Fibroblast of skin of right quadriceps (primary cell): Measurements from ENCODE around the gene CSF2RB.
"Not testable (repeated sequence)": the region's sequence is repeated elsewhere in the genome, so short reads cannot be mapped to it uniquely, and the experiment has no call there.

ENCODE experiments used
- DNase-seq: peaks from one replicate; pipeline ENCODE4 v3.0.0-alpha.2; 2013

CSF2RB gene

GRCh38 chr22:36977401-36977861 is 64.0 kb downstream of the CSF2RB start:
- peak; percentile 31 for DNase-seq

GRCh38 chr22:36977947-36978660 is 64.7 kb downstream of the CSF2RB start:
- peak; percentile 80 for DNase-seq

GRCh38 chr22:36979016-36979910 is 65.8 kb downstream of the CSF2RB start:
- DNase-seq = no peak

GRCh38 chr22:36981247-36981775 is 67.9 kb downstream of the CSF2RB start:
- DNase-seq = no peak

- no peak for DNase-seq
Measured at GRCh38 chr22:36982136-36982535, 68.7 kb downstream of the CSF2RB start.

- DNase-seq = no peak
Measured at GRCh38 chr22:36985211-36985889, 71.9 kb downstream of the CSF2RB start.

- no peak for DNase-seq
Measured at GRCh38 chr22:36986242-36986821, 72.9 kb downstream of the CSF2RB start.

GRCh38 chr22:36988075-36988832 is 74.8 kb downstream of the CSF2RB start:
- DNase-seq = no peak

GRCh38 chr22:36989012-36989411 is 75.6 kb downstream of the CSF2RB start:
- not testable (repeated sequence) for DNase-seq
